ENCODE data around the gene GXYLT2. TPM values are rescaled to one million over a fixed set of nuclear protein-coding genes. Genes with fewer than 3 reads are reported as not detected.
A peak's percentile ranks its signal among the peaks of the same experiment; 100 is the strongest.

The GXYLT2 gene
- polyA plus RNA-seq, 3 donors, result 11.1 to 14.7 (median 13.2) TPM

DNA sequence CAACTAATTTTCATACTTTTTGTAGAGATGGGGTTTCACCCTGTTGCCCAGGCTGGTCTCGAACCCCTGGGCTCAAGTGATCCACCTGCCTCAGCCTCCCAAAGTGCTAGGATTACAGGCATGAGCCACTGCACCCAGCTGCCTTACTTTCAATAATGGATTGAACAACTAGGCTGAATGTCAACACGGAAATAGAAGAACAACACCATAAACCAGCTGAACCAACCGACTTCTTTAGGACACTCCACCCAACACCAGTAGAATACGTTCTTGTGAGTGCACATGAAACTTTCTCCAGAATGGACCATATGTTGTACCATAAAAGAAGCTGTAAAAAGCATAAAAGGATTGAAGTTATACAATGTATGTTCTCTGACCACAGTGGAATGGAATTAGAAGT is 42.9 kb downstream of the GXYLT2 start:
- DNase-seq (ENCODE audit: low read depth in 3 of 3, low spot score in 2 of 3), result no peak

- no peak for DNase-seq (ENCODE audit: low read depth in 3 of 3, low spot score in 2 of 3)
Observed at GRCh38 chr3:72932416-72932815, 44.6 kb downstream of the GXYLT2 start.

DNA sequence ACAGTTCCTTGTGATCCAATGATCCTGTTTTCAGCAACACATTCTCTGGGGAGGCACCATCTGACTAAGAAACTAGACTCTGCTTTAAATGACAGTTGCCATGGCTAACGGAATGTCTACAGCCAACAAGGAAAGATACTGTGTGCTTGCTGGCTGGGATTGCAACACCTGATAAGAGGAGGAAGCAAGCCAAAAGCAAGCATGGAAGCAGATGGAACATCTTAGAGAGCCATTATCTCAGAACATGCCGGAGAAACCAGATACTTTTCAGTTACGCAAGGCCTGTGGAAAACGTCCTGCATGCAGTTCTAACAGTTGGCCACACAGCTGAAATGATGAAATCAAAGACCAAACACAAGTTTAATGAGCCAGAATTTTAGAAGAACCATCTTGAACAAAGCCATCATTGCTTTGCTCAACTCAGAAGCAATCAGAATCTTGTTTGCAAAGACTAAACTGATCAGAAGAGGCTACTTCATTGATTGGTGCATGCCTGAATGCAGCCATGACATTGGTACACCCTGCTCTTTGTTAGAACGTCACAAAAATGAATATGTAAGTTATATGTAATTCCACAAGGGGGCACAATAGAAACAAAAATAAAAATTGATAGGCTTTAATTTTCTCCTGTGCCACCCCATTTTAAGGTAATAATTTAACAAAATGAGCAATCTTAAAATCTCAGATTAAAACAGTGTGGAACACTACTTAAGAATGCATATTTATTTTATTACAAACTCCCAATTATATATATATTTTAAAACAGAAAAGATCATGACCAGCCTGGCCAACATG is 50.8 kb downstream of the GXYLT2 start:
- DNase-seq (ENCODE audit: low read depth in 3 of 3, low spot score in 2 of 3), result peak; percentile 39 to 60 (median 39)

- no peak for DNase-seq (ENCODE audit: low read depth in 3 of 3, low spot score in 2 of 3)
Observed at GRCh38 chr3:72941245-72941644, 53.4 kb downstream of the GXYLT2 start.

- no peak for DNase-seq (ENCODE audit: low read depth in 3 of 3, low spot score in 2 of 3)
Observed at GRCh38 chr3:72942427-72942826, 54.6 kb downstream of the GXYLT2 start.

GRCh38 chr3:72944696-72945095 is 56.9 kb downstream of the GXYLT2 start:
- DNase-seq (ENCODE audit: low read depth in 3 of 3, low spot score in 2 of 3), result no peak

DNA sequence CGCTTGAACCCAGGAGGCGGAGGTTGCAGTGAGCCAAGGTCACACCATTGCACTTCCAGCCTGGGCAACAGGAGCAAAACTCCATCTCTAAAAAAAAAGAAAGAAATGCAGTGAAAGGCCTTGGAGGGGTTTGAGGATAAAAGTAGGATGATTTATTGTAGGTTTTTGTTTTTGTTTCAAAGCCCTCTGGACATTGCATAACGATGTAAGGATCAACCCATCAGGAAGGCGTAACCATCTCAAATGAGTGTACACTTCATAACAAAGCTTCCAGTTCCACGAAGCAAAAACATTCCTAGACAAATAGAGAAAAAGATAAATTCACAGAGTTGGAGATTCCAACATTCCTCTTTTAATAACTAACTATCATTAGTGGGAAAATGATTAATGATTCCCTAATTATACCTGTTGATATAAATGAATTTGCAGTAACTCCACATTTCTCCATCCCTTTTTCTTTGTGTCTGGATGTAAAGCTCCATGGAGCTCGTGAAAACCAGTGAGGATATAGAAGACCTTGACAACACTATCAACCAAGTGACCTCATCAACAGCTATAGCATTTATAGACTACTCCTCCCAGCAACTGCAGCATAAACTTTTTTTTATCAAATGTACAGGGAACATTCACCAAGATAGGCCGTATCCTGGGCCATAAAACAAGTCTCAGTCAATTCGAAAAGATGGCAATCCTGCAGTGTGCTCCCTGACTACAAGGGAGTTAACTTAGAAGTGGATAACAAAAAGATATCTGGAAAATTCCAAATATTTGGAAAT is 60.1 kb downstream of the GXYLT2 start:
- no peak for DNase-seq (ENCODE audit: low read depth in 3 of 3, low spot score in 2 of 3)

- no peak for DNase-seq (ENCODE audit: low read depth in 3 of 3, low spot score in 2 of 3)
Observed at GRCh38 chr3:72949016-72949415, 61.2 kb downstream of the GXYLT2 start.

GRCh38 chr3:72950372-72950771 is 62.5 kb downstream of the GXYLT2 start:
- no peak for DNase-seq (ENCODE audit: low read depth in 3 of 3, low spot score in 2 of 3)

GRCh38 chr3:72950801-72951200 is 63.0 kb downstream of the GXYLT2 start:
- DNase-seq (ENCODE audit: low read depth in 3 of 3, low spot score in 2 of 3), result no peak

DNA sequence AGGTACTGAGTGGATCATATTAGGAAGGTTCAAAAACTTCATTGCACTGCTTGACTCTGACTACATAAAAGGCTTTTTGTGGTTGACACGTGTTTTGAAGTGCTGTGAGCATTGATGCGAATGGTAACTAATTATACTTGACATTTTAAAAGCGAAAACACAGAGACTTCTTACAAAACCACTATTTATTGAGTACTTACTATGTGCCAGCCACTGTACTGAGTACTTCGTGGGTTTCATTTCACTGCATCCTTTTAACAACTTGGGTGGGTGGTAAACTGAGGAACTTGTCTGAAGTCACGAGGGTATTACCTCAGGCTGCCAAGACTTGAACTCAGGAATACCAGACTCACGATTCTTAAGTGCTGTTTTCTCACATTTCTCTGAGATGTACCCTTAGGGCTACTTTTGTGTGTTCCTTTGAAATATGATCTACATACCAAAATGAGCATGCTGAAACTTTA is 63.4 kb downstream of the GXYLT2 start:
- no peak for DNase-seq (ENCODE audit: low read depth in 3 of 3, low spot score in 2 of 3)

DNA sequence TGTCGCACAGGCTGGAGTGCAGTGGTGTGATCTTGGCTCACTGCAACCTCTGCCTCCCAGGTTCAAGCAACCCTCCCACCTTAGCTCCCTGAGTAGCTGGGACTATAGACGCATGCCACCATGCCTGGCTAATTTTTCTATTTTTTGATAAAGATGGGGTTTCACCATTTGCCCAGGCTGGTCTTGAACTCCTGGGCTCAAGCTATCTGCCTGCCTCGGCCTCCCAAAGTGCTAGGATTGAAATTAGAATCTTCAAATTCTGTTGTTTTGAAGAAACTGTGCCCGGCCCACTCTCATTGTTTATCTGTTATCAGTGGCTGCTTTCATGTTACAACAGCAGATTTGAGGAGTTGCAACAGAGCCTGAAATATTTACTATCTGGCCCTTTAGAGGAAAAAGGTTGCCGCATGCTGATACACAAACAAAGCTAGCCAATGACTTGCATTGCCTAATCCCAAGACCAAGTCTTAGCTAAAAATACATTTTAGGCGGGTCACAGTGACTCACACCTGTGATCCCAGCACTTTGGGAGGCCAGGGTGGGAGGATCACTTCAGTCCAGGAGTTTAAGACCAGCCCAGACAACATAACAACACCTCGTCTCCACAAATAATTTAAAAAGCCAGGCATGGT is 65.6 kb downstream of the GXYLT2 start:
- DNase-seq (ENCODE audit: low read depth in 3 of 3, low spot score in 2 of 3), result no peak

DNA sequence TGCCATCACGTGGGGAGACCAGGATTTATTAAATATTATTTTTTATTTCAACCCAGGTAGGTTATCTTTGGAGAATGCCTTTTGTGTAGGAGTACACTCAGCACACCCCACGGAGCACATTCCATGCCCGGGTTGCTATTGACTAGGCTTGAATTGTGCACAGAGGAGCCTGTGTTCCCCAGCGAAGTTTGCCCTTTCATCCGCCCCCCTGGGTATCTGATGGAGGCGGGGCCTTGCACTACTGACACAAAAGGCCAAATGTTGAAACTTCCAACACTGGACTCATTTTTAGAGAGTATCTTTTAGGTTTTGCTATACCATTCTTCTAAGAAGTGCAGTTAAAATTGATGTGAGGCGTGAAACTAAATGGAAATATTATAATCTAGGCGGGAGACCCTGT is 69.5 kb downstream of the GXYLT2 start:
- no peak for DNase-seq (ENCODE audit: low read depth in 3 of 3, low spot score in 2 of 3)

DNA sequence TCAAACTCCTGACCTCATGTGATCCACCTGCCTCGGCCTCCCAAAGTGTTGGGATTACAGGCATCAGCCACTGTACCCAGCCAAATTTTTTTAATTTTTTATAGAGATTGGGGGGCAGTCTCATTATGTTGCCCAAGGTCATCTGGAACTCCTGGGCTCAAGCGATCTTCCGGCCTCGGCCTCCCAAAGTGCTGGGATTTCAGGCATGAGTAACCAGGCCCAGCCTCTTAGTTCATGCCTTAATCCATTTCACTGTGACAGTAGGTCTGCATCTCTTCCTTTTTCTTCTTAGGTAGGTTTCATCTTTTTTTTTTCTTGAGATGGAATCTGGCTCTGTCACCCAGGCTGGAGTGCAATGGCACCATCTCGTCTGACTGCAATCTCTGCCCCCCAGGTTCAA is 71.5 kb downstream of the GXYLT2 start:
- DNase-seq (ENCODE audit: low read depth in 3 of 3, low spot score in 2 of 3), result no peak

DNA sequence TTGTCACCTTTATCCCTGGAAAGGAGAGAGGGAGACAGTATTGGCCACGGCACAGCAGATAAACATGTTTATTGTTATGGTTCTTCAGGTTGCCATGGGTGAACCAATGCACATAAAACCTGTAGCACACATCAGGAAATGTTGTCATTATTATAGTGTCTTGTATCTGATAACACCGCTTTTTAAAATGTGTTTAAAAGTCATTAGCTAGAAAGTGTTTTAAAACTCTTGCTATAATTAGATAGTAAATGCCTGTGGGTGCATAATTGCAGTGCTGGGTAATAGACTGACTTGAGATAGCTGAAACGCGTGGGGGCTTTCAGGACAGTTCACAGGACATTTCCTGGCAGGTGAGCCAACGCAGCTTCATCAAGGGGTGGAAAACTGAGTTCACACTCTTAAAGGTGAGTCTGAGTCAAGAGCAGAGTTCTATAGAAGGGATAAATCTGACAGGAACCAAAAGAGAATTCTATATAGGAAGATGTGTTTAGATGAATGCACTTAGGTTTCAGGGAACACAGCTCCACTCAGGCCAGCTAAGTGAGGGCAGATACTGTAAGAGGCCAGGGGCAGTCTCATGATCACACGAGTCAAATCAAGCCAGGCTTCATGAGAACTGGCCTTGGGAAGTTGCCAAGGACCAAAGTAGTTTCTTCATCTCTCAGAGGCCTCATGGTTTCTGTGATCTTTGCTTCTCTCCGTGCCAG is 73.1 kb downstream of the GXYLT2 start:
- no peak for DNase-seq (ENCODE audit: low read depth in 3 of 3, low spot score in 2 of 3)

DNA sequence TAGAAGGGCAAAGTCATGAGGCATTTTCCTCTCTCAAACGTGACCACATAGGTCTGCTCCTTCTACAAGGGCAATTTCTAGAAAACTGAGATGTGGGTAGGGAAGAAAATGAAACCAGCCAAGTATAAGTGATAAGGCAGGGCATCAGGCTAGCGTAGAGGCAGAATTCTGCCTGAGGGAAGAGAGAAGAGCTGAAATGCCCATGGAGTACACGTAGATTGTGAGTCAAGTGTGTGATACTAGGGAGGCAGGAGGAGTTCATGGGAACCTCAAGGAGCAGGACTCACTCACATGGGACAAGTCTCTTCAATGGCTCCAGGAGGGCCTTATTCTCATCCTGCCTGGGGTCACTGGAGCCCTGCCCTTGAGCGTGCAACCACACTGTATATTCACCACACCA is 73.9 kb downstream of the GXYLT2 start:
- no peak for DNase-seq (ENCODE audit: low read depth in 3 of 3, low spot score in 2 of 3)

GRCh38 chr3:72962317-72962716 is 74.5 kb downstream of the GXYLT2 start:
- DNase-seq (ENCODE audit: low read depth in 3 of 3, low spot score in 2 of 3), result no peak

DNA sequence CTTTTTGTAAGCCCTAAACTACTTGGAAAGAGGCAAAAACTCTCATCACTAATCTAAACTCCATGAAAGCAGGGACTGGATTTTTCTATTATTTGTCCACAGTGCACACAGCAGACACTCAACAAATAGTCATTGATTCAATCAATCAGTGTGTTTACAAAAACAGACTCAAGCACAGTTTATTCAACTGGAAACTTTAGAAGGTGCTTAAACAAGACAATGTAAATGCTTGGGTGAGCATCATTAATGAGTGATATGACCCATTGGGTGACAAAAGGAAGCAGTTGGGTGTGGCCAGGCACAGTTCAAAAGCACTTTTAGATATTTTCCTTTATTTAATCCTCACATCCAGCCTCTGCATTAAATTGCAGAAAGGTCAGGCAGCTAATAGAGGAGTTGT is 76.8 kb downstream of the GXYLT2 start:
- DNase-seq (ENCODE audit: low read depth in 3 of 3, low spot score in 2 of 3), result no peak

DNA sequence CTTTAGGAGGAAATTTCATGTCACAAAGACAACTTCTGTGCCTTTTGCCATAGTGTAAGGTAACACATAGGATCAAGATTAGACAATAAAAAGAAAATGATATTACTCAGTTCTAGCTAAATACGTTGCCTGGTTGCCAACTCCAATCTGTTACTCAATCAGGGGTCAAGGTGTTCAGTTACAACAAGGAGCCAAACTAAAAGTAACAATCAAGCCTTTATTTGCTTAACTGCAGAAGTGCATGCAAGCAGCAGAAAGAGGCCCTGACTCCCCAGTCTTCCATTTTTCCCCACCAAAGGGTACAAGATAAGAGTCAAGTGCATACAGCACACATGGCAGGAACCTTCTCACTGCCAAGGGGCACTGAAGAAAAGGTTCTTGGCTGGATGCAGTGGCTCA is 80.4 kb downstream of the GXYLT2 start:
- DNase-seq (ENCODE audit: low read depth in 3 of 3, low spot score in 2 of 3), result no peak

- no peak for DNase-seq (ENCODE audit: low read depth in 3 of 3, low spot score in 2 of 3)
Observed at GRCh38 chr3:72969766-72970165, 81.9 kb downstream of the GXYLT2 start.

DNA sequence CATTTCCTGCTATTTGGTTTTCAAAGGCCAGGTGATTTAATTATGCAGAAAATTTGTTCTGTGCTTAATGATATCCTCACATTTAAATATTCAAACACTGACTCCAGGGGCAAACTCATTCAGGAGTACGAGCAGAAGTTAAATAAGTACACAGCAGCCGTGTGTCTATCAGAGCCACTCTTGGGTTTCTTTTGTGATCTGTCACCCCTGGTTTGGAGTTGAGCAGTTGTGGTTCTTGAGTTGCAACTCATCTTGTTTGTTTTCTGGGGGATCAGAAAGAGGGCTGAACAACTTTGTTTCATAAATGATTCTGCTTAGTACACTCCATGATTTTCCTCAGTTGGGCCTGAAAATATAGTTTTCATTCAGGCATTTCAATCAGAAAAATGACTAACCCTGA is 83.1 kb downstream of the GXYLT2 start:
- DNase-seq (ENCODE audit: low read depth in 3 of 3, low spot score in 2 of 3), result no peak

Data from right renal cortex interstitium (tissue), 3 donors.